K562 treated with DMSO at 1 percent for 4 hours (cell line): ENCODE data around the gene PHF1. TPM values are rescaled to one million over a fixed set of nuclear protein-coding genes. Genes with fewer than 3 reads are reported as not detected.

Experiments used
- total RNA-seq: library from RNA; unstranded; fragments of 300-600 nt; gene quantifications from 2 replicates; pipeline ENCODE4 v1.2.3, GENCODE V29; 2022; ENCODE audit not compliant: insufficient read depth

The PHF1 gene
- 62.6 and 67.2 TPM in 2 replicates for total RNA-seq

GRCh38 chr6:33410711-33411631 is at the start of gene PHF1:
PHF1 (plus strand) TSS chr6:33411014; CDS start chr6:33412264, 1,250 bp downstream.

GRCh38 chr6:33391278-33391921 is 19.4 kb upstream of the PHF1 start, which contains the start of gene KIFC1:
KIFC1 (plus strand) TSS chr6:33391823; CDS start chr6:33391986, 163 bp downstream.

GRCh38 chr6:33417903-33418689 is 7.3 kb downstream of the PHF1 start, which contains the start of gene CUTA:
CUTA (minus strand) TSS chr6:33418107; CDS start chr6:33418000, 107 bp downstream.

GRCh38 chr6:33419580-33420490 is 9.0 kb downstream of the PHF1 start, which contains the start of gene SYNGAP1:
SYNGAP1 (plus strand) TSS chr6:33420065; CDS start chr6:33420265, 200 bp downstream.

DNA sequence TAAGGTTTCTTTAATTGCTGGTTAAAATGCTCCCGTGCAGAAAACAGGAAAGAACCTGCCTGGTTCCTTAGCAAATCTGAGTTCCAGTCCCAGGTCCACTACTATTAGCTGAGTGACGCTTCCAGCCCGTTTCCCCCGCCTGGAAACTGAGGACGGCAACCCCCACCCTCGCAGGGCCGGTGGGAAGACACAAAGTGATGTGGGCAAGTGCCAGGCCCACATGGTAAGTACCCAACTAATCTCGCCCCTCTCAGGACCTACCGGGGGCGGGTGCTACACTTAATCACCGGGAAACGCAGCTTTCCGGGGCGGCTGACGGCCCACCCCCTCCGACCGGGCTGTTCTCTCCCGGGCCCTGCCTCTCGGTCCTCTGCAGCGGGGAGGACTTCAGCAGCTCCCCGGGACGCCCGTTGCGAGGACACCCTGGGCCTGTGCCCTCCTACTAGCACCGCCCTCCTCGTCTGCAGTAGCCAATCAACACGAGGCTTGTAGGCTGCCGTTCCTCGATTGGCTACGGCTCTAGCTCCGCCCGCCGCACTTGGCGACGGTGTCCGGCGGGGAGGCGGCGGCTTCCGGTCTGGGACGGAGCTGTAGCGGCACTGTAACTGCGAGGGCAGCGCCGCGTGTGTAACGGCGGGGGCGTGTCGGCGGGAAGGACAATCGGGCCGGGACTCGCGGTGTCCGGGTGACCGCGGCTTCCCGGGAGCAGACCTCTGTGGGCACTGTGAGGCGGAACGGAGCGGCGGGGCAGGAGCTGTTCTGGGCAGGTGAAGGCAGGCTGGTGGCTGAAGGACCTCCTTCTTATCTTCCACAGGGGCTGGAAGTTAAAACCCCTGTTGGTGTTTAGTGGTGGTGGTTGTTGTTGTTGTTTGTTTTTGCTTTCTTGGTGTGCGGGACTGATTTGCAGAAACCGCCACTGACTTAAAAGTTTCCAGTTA is 43.5 kb downstream of the PHF1 start, which contains the start of gene ZBTB9:
TSS of gene ZBTB9 (plus strand) at position 568 of the 938 bp plus-strand sequence. CDS start 525 bp downstream, outside the sequence.

Other genes starting within 250 kb of the PHF1 start
- 0.17 and 0.19 TPM in 2 replicates for gene COL11A2, start 218.5 kb upstream of the PHF1 start, total RNA-seq
- gene RXRB, start 210.3 kb upstream of the PHF1 start, total RNA-seq, result 26.4 and 32.8 TPM in 2 replicates
- 148 and 178 TPM in 2 replicates for gene SLC39A7, start 210.1 kb upstream of the PHF1 start, total RNA-seq
- gene HSD17B8, start 206.4 kb upstream of the PHF1 start, total RNA-seq, result 10.2 and 19.0 TPM in 2 replicates
- 48.6 and 58.0 TPM in 2 replicates for gene RING1, start 202.5 kb upstream of the PHF1 start, total RNA-seq
- gene VPS52, start 139.1 kb upstream of the PHF1 start, total RNA-seq, result 25.9 and 40.7 TPM in 2 replicates
- 12,597 and 13,607 TPM in 2 replicates for gene RPS18, start 138.9 kb upstream of the PHF1 start, total RNA-seq
- gene B3GALT4, start 133.9 kb upstream of the PHF1 start, total RNA-seq, result 0.64 and 1.3 TPM in 2 replicates
- 53.8 and 54.5 TPM in 2 replicates for gene WDR46, start 121.8 kb upstream of the PHF1 start, total RNA-seq
- gene PFDN6, start 121.4 kb upstream of the PHF1 start, total RNA-seq, result 155 and 182 TPM in 2 replicates
- 31.0 and 34.6 TPM in 2 replicates for gene RGL2, start 112.1 kb upstream of the PHF1 start, total RNA-seq
- gene TAPBP, start 96.9 kb upstream of the PHF1 start, total RNA-seq, result 141 and 157 TPM in 2 replicates
- gene ZBTB22, start 93.3 kb upstream of the PHF1 start, total RNA-seq, result 6.4 and 8.1 TPM in 2 replicates
- 48.7 and 57.6 TPM in 2 replicates for gene DAXX, start 88.1 kb upstream of the PHF1 start, total RNA-seq
- 83.0 and 95.7 TPM in 2 replicates for gene KIFC1, start 19.2 kb upstream of the PHF1 start, total RNA-seq
- 395 and 427 TPM in 2 replicates for gene CUTA, start 7.1 kb downstream of the PHF1 start, total RNA-seq
- gene SYNGAP1, start 9.1 kb downstream of the PHF1 start, total RNA-seq, result 6.6 and 10.9 TPM in 2 replicates
- gene ZBTB9, start 43.6 kb downstream of the PHF1 start, total RNA-seq, result 10.4 and 11.8 TPM in 2 replicates
- 28.1 and 29.6 TPM in 2 replicates for gene BAK1, start 169.3 kb downstream of the PHF1 start, total RNA-seq
- gene ITPR3, start 210.3 kb downstream of the PHF1 start, total RNA-seq, result 10.5 and 13.0 TPM in 2 replicates